ENCODE measurements around the gene COL17A1.

DNA sequence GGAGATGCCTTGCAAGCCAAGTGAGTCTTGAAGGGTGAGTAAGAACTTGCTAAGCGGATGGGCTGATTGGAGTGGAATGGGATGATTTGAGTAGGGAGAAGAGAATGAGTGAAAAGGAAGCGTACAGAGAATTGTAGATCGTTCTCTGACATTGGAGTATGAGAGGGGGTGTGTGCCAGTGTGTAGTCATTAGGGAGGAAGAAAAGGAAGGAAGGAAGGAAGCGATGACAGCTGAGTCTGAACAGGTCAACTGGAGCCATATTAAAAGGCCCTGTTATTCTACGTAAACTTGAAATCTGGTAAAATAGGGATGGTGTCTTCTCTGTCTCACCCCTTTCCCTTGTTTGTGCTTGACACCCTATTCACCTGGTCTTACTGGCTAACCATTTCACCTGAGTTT lies 63.7 kb downstream of the COL17A1 start:
- TF ChIP-seq CTCF (conservative IDR thresholded peaks at IDR 0.05; ENCODE audit: low read depth, low read length): no peak
- TF ChIP-seq EZH2 (IDR thresholded peaks at IDR 0.05; ENCODE audit: borderline replicate concordance, low read depth, low read length, poor library complexity, severe bottlenecking): no peak
